SW 1271 (cell line): Measurements from ENCODE around the gene CHMP5.

Source experiments
- DNase-seq, 2 experiments: peaks; one replicate each; lab custom pipeline; 2025; lab: John Stamatoyannopoulos, UW

The CHMP5 gene

DNA sequence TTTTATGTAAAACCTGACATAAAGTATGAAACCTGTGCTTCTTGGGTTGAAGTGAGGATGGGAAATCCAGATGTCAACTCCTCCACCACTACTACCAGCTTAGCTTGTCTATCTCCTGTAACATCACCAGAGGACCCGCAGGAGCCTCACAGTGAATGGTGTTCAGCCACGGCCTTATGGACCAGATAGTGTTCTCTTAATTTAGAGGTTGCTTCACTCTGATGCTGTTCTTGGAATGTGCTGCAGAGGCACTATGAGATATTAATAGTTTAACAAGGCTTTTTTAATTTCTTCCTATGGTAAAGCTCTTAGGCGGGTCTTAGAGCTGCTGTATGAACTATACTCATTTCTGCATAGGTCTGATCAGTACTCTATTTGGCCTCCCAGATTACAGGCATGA, 53.4 kb downstream of the CHMP5 start:
- DNase-seq, result no peak

- DNase-seq, result no peak
Observed at GRCh38 chr9:33318781-33319180, 53.9 kb downstream of the CHMP5 start.

- no peak for DNase-seq
Observed at GRCh38 chr9:33320230-33320567, 55.4 kb downstream of the CHMP5 start.

- peak; percentile 9 to 51 for DNase-seq
Observed at GRCh38 chr9:33320568-33321261, 55.9 kb downstream of the CHMP5 start.

DNA sequence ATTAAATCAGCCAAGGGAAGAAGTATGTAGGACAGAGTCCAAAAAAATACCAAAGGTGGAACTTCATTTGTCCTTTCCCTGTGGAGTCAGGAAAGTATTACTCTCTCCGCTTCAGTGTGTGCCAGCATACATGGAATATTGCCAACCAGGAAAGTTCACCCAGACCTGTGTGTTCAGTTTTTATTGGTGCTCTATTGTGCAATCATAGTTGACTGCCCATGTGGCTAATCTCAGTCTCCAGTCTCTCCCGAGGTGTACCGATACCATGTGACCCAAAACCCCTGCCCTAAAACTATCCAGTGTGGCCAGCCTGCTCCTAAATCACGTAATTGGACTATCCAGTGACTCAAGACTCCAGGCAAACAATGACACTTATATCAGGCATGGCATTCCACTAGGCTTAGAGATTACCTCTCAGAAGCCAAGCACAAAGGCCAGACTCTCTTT, 64.3 kb downstream of the CHMP5 start:
- no peak for DNase-seq

DNA sequence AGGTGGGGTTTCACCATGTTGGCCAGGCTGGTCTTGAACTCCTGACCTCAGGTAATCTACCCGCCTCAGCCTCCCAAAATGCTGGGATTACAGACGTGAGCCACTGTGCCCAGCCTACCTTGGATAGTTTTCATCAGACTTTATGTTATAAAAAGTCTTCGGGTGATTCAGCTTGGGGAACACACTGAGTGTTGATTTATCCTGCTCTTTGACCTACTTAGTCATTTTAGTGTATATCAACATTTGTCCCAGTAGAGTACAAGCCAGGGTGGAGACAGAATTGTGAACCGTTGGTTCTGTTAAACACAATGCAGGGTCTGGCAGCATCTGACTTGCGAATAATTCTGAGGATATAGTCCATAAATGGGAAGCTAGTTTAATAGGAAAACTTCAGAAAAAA, 65.1 kb downstream of the CHMP5 start:
- no peak for DNase-seq

DNA sequence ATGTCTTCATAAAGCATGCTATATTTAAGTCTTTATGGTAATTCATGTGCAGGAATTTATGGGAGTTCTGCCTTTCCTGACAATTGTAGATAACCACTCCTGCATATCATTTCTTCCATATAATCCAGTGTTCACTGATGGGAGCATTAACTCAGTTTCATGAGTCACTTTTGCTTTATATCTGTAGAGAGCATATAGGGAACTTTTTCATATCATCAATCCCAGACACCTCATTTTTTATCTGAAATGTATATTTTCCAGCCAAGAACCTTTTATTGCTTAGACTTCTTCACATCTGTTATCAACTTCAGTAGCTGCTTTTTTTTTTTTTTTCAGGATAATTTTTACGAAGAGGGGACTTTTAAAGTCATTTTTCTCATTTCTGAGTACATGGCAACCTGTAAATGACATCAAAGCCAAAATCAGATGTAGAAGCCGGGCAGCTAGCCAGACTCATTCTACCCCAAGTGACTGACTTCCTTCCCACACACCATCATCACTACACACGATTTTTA, 66.6 kb downstream of the CHMP5 start:
- no peak for DNase-seq
